Erythroblast (primary cell): ENCODE data around the gene TSKS.

Source experiments
- GATA1 ChIP-seq: IDR thresholded peaks from 2 replicates; pipeline ENCODE4 v1.6.1; 2011; ENCODE audit warnings: low read depth, mild to moderate bottlenecking, control low read depth, low read length, moderate library complexity
- POLR2A ChIP-seq: IDR thresholded peaks from 2 replicates; pipeline ENCODE4 v1.6.1; 2011; ENCODE audit warnings: mild to moderate bottlenecking, low read length

- TF ChIP-seq POLR2A (no peak), GATA1 (no peak)
Measured at GRCh38 chr19:49741210-49741844, 21.8 kb downstream of the TSKS start.
